ENCODE measurements around the gene ZNF25. TPM values are rescaled to one million over a fixed set of nuclear protein-coding genes. Genes with fewer than 3 reads are reported as not detected.
"Not testable (repeated sequence)": the region's sequence is repeated elsewhere in the genome, so short reads cannot be mapped to it uniquely, and the experiment has no call there.

Gene ZNF25
- total and polyA plus RNA-seq, 9 of the 15 experiments (the other 6 are each of a cell fraction or from before 2014, with no cell fraction given): 0.62 to 2.3 (median 1.6) TPM

DNA sequence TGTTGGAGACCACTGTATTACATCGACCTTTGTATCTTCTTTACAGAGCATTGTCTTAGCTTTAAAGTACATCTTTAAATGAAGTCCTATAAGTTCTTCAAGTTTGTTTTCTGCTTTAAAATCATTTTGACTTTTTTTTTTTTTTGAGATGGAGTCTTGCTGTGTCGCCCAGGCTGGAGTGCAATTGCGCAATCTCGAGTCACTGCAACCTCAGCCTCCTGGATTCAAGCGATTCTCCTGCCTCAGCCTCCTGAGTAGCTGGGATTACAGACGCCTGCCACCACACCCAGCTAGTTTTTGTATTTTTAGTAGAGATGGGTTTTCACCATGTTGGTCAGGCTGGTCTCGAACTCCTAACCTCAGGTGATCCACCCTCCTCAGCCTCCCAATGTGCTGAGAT, 68.3 kb downstream of the ZNF25 start:
- H3K9me1 ChIP-seq (ENCODE audit: control insufficient read depth, insufficient read depth, low read length); H3K27me3 ChIP-seq (ENCODE audit: control insufficient read depth in 2 of 2, insufficient read depth in 2 of 2, low read length in 2 of 2); H4K20me1 ChIP-seq (replicated peaks; ENCODE audit: control insufficient read depth, insufficient read depth, low read length); H3K9ac ChIP-seq (ENCODE audit: insufficient read depth in 1 of 2, low read depth in 2 of 2, low read length in 2 of 2); H3K9me3 ChIP-seq (replicated peaks; ENCODE audit: control insufficient read depth, insufficient read depth, low read depth, low read length); H3K4me2 ChIP-seq (ENCODE audit: insufficient read depth, low read length); CTCF ChIA-PET (ENCODE audit: low intra/inter-chr PET ratio); BruUV-seq (replicated peaks); FAIRE-seq; in situ Hi-C loops (cut with MboI); ATAC-seq; H3K36me3 ChIP-seq (ENCODE audit: control insufficient read depth, insufficient read depth, low read length); intact Hi-C loops (cut with micrococcal nuclease); POLR2A ChIA-PET; H3K4me3 ChIP-seq; H3K27ac ChIP-seq (ENCODE audit: extremely low read depth, low read depth, low read length); H2AFZ ChIP-seq (ENCODE audit: low read depth, low read length); H3K79me2 ChIP-seq (ENCODE audit: control insufficient read depth, insufficient read depth, low read length); H3K4me1 ChIP-seq (replicated peaks in 1 of 2; ENCODE audit: control insufficient read depth in 2 of 2, insufficient read depth in 2 of 2, low read length in 2 of 2); DNase-seq (ENCODE audit: extremely low read depth in 1 of 4, low spot score in 3 of 4); TF ChIP-seq CEBPG (CRISPR knock-in tag; IDR thresholded peaks at IDR 0.05): not testable (repeated sequence)
- 0% methylated on average over 7 of the region's 7 CpGs for WGBS (ENCODE audit: insufficient coverage, low coverage, missing lambda C conversion rate)
- TF ChIP-seq CEBPB (tag; IDR thresholded peaks at IDR 0.05) (peak; percentile 70), CEBPG (tag; conservative IDR thresholded peaks at IDR 0.05 in 1 of 2, IDR thresholded peaks at IDR 0.05 in 1 of 2) (peak in 1 of 2 experiments; percentile 86; a peak in 2 of 4 replicates)

DNA sequence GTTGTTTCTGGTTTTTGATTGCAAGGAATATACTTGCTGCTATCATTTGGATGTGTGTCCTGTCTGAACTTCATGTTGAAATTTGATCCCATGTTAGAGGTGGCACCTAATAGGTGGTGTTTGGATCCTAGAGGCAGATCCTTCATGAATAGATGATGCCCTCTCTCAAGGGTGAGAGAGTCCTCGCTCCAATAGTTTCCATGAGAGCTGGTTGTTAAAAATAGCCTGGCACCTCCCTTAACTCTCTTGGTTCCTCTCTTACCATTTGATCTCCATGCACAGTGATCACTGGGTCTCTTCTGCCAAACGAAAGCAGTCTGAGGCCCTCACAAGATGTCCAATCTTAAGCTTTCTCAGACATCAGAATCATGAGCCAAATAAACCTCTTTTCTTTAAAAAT, 70.1 kb downstream of the ZNF25 start:
- Histone ChIP-seq H3K4me3 (no peak overlapping the region), H3K36me3 (ENCODE audit: control insufficient read depth, insufficient read depth, low read length) (no peaks in the 10 kb centered on the region), H3K27me3 (ENCODE audit: control insufficient read depth in 2 of 2, insufficient read depth in 2 of 2, low read length in 2 of 2) (no peaks in the 10 kb centered on the region), H4K20me1 (replicated peaks; ENCODE audit: control insufficient read depth, insufficient read depth, low read length) (no peaks in the 10 kb centered on the region), H3K27ac (ENCODE audit: extremely low read depth, low read depth, low read length) (no peak overlapping the region), H3K9me3 (replicated peaks; ENCODE audit: control insufficient read depth, insufficient read depth, low read depth, low read length) (no peaks in the 10 kb centered on the region), H2AFZ (ENCODE audit: low read depth, low read length) (no peak overlapping the region), H3K79me2 (ENCODE audit: control insufficient read depth, insufficient read depth, low read length) (no peaks in the 10 kb centered on the region), H3K9ac (ENCODE audit: insufficient read depth in 1 of 2, low read depth in 2 of 2, low read length in 2 of 2) (no peak overlapping the region), H3K4me1 (replicated peaks in 1 of 2; ENCODE audit: control insufficient read depth in 2 of 2, insufficient read depth in 2 of 2, low read length in 2 of 2) (no peaks in the 10 kb centered on the region), H3K9me1 (ENCODE audit: control insufficient read depth, insufficient read depth, low read length) (no peaks in the 10 kb centered on the region), H3K4me2 (ENCODE audit: insufficient read depth, low read length) (no peak overlapping the region)
- DNase-seq (ENCODE audit: extremely low read depth in 1 of 4, low spot score in 3 of 4) (no peak), ATAC-seq (no peak), FAIRE-seq (no peak)
- WGBS (ENCODE audit: insufficient coverage, low coverage, missing lambda C conversion rate): 3% methylated on average over 2 of the region's 2 CpGs
- no TSS peak for BruUV-seq (replicated peaks)
- POLR2A ChIA-PET: no interaction called here
- TF ChIP-seq GABPA (tag; conservative IDR thresholded peaks at IDR 0.05; ENCODE audit: low read depth): no peak
- TF ChIP-seq ZNF121 (CRISPR knock-in tag; conservative IDR thresholded peaks at IDR 0.05): no peak
- no peak for TF ChIP-seq ZNF140 (CRISPR knock-in tag; IDR thresholded peaks at IDR 0.05)
- intact Hi-C loops (cut with micrococcal nuclease): no loop called here
- CTCF ChIA-PET (ENCODE audit: low intra/inter-chr PET ratio): no interaction called here
- in situ Hi-C loops (cut with MboI): no loop called here

Small RNA genes within 50 kb of the gene (small RNA-seq; reads per million reads assigned to genes)
- gene RF00019: not detected

Other genes with a start within 250 kb of the ZNF25 start
- gene ZNF248, start 119.0 kb downstream of the ZNF25 start, total RNA-seq (2014; rRNA removed): 6.1 and 6.8 TPM in 2 replicates
- 9.4 and 10.5 TPM in 2 replicates for gene ZNF248, start 119.0 kb downstream of the ZNF25 start, total RNA-seq (2014; rRNA removed; fragmentation: Illumina TruSeq; extraction: Trizol)
- gene ZNF248, start 119.0 kb downstream of the ZNF25 start, total RNA-seq (2015; rRNA removed; fragmentation: Illumina TruSeq; extraction: Trizol): 10.4 and 10.9 TPM in 2 replicates
- gene ZNF248, start 119.0 kb downstream of the ZNF25 start, total RNA-seq (2021): 5.6 and 7.0 TPM in 2 replicates
- 12.7 and 16.7 TPM in 2 replicates for gene ZNF248, start 119.0 kb downstream of the ZNF25 start, polyA plus RNA-seq (2011; rRNA removed)
- 9.7 and 10.2 TPM in 2 replicates for gene ZNF248, start 119.0 kb downstream of the ZNF25 start, polyA plus RNA-seq (2014; fragmentation: Illumina TruSeq; extraction: Trizol)
- gene ZNF248, start 119.0 kb downstream of the ZNF25 start, polyA plus RNA-seq (2014; fragmentation: Nextera tagmentation; extraction: Ambion mirVana): 1 to 10 TPM; 4.5 to 5.0 TPM
- gene ZNF248, start 119.0 kb downstream of the ZNF25 start, polyA plus RNA-seq (2014; rRNA removed): 16.5 and 18.1 TPM in 2 replicates
- gene ZNF33A, start 34.0 kb upstream of the ZNF25 start, total RNA-seq (2014; rRNA removed): 8.1 and 12.7 TPM in 2 replicates
- gene ZNF33A, start 34.0 kb upstream of the ZNF25 start, total RNA-seq (2014; rRNA removed; fragmentation: Illumina TruSeq; extraction: Trizol): 27.5 and 30.3 TPM in 2 replicates
- gene ZNF33A, start 34.0 kb upstream of the ZNF25 start, total RNA-seq (2015; rRNA removed; fragmentation: Illumina TruSeq; extraction: Trizol): 20.1 and 23.2 TPM in 2 replicates
- gene ZNF33A, start 34.0 kb upstream of the ZNF25 start, total RNA-seq (2021): 15.0 and 16.4 TPM in 2 replicates
- gene ZNF33A, start 34.0 kb upstream of the ZNF25 start, polyA plus RNA-seq (2011; rRNA removed): 16.4 and 19.0 TPM in 2 replicates
- gene ZNF33A, start 34.0 kb upstream of the ZNF25 start, polyA plus RNA-seq (2014; fragmentation: Illumina TruSeq; extraction: Trizol): 17.1 and 17.6 TPM in 2 replicates
- gene ZNF33A, start 34.0 kb upstream of the ZNF25 start, polyA plus RNA-seq (2014; fragmentation: Nextera tagmentation; extraction: Ambion mirVana): 10 to 100 TPM; 12.7 TPM
- gene ZNF33A, start 34.0 kb upstream of the ZNF25 start, polyA plus RNA-seq (2014; rRNA removed): 11.7 and 12.6 TPM in 2 replicates
- 8.7 and 9.4 TPM in 2 replicates for gene ZNF37A, start 117.7 kb upstream of the ZNF25 start, total RNA-seq (2014; rRNA removed)
- 16.4 and 17.5 TPM in 2 replicates for gene ZNF37A, start 117.7 kb upstream of the ZNF25 start, total RNA-seq (2014; rRNA removed; fragmentation: Illumina TruSeq; extraction: Trizol)
- gene ZNF37A, start 117.7 kb upstream of the ZNF25 start, total RNA-seq (2015; rRNA removed; fragmentation: Illumina TruSeq; extraction: Trizol): 13.3 and 14.2 TPM in 2 replicates
- 13.9 and 16.4 TPM in 2 replicates for gene ZNF37A, start 117.7 kb upstream of the ZNF25 start, total RNA-seq (2021)
- gene ZNF37A, start 117.7 kb upstream of the ZNF25 start, polyA plus RNA-seq (2011; rRNA removed): 20.3 and 21.6 TPM in 2 replicates
- gene ZNF37A, start 117.7 kb upstream of the ZNF25 start, polyA plus RNA-seq (2014; fragmentation: Illumina TruSeq; extraction: Trizol): 14.4 and 17.4 TPM in 2 replicates
- gene ZNF37A, start 117.7 kb upstream of the ZNF25 start, polyA plus RNA-seq (2014; fragmentation: Nextera tagmentation; extraction: Ambion mirVana): 1 to 10 TPM; 4.1 to 5.0 TPM
- 14.0 and 19.7 TPM in 2 replicates for gene ZNF37A, start 117.7 kb upstream of the ZNF25 start, polyA plus RNA-seq (2014; rRNA removed)

All from K562 (cell line).